BE2C (cell line): ENCODE measurements around the gene PDE8B.

Experiments used
- DNase-seq: peaks from one replicate; pipeline ENCODE4 v3.0.0-alpha.2; 2020
- H3K27me3 ChIP-seq: fragments of 250-450 bp; sonication (Bioruptor Pico); 2 replicates; pipeline ENCODE4 v1.5.1; 2020; ENCODE audit warnings: mild to moderate bottlenecking
- H3K36me3 ChIP-seq: fragments of 250-450 bp; sonication (Bioruptor Pico); 2 replicates; pipeline ENCODE4 v1.5.1; 2020; ENCODE audit warnings: mild to moderate bottlenecking
- H3K4me1 ChIP-seq: fragments of 250-450 bp; sonication (Bioruptor Pico); 2 replicates; pipeline ENCODE4 v1.5.1; 2020
- H3K4me3 ChIP-seq: 2 replicates; pipeline ENCODE4 v1.5.1; 2011; ENCODE audit warnings: low read depth, low read length
- H3K9me3 ChIP-seq: fragments of 250-450 bp; sonication (Bioruptor Pico); 2 replicates; pipeline ENCODE4 v1.5.1; 2020
- CTCF ChIP-seq: IDR thresholded peaks from 2 replicates; pipeline ENCODE4 v1.5.1; 2012; ENCODE audit warnings: mild to moderate bottlenecking, low read depth, low read length

PDE8B gene

DNA sequence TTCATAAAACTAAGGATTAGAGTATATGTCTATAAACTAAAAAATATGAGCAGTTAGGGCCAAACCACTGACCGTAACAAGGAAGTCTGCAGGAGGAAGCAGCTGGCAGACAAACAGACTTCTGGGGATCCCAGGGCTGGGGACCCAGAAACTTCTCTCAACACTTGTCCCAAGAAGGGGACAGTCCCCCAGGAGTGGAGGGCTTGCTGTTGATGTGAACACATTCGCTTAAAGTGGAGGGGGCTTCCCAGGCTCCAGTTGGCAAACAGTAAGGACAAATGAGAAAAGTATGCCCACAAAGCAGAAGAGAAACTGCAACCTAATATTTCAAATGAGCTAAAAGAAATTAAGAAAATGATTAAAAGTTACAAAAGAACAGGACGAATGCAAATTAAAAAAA is 83.7 kb downstream of the PDE8B start:
- no peak overlapping the region for H3K4me3 ChIP-seq

DNA sequence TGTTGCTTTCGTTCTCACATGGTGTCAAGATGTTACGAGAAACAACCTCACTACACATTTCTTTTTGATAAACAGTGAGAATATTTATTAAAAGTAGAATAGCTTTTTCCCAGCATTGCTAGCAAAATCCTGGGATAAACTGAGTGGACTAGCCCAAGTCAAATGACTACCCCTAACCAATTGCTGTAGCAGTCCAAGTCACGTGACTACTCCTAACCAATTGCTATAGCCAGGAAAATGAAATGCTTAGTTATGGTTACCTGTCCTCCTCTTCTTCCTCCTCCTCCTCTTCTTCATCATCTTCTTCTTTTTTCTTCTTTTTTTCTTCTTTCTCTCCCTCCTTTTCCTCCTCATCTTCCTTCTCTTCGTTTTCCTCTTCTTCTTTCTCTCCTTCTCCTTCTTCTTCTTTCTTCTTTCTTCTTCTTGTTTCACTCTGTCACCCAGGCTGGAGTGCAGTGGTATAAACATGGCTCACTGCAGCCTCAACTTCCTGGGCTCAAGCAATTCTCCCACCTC is 85.4 kb downstream of the PDE8B start:
- no peak for TF ChIP-seq CTCF
- H3K4me1 ChIP-seq: no peaks in the 10 kb centered on the region

More for the DNA sequence above, 83.7 kb downstream of the PDE8B start:
- no peak for DNase-seq
- Histone ChIP-seq H3K36me3 (no peaks in the 10 kb centered on the region), H3K9me3 (no peaks in the 10 kb centered on the region), H3K4me1 (no peaks in the 10 kb centered on the region), H3K27me3 (no peaks in the 10 kb centered on the region)
- TF ChIP-seq CTCF: no peak

GRCh38 chr5:77298146-77298545 is 87.7 kb downstream of the PDE8B start:
- H3K9me3 ChIP-seq: no peaks in the 10 kb centered on the region
- TF ChIP-seq CTCF: no peak
- H3K27me3 ChIP-seq: no peaks in the 10 kb centered on the region
- no peak for DNase-seq
- no peak overlapping the region for H3K4me3 ChIP-seq
- no peaks in the 10 kb centered on the region for H3K4me1 ChIP-seq
- H3K36me3 ChIP-seq: no peaks in the 10 kb centered on the region

More for the DNA sequence above, 85.4 kb downstream of the PDE8B start:
- Histone ChIP-seq H3K27me3 (no peaks in the 10 kb centered on the region), H3K4me3 (no peak overlapping the region), H3K9me3 (no peaks in the 10 kb centered on the region), H3K36me3 (no peaks in the 10 kb centered on the region)
- DNase-seq: no peak

DNA sequence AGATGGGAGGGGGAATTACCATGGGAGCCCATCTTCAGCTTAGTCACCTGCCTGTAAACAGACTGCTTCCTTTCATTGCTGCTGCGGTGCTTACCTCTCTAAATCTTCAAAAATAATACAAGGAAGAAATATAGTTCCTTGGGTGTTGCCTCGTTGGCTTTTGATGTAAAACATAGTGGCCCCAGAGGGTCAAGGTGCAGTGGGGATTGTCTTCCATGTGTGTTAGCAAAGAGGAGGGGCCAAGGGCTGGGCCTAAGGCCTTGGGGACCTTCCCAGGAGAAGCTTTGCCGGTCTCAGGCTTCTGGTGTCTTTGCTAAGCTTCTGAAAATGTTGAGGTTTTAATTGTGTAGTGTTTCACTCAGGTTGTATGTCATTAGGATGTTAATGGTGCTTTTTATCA is 90.0 kb downstream of the PDE8B start:
- no peaks in the 10 kb centered on the region for H3K4me1 ChIP-seq
- no peak for DNase-seq
- no peak for TF ChIP-seq CTCF
- no peaks in the 10 kb centered on the region for H3K27me3 ChIP-seq
- no peaks in the 10 kb centered on the region for H3K36me3 ChIP-seq
- no peak overlapping the region for H3K4me3 ChIP-seq
- no peaks in the 10 kb centered on the region for H3K9me3 ChIP-seq

- no peaks in the 10 kb centered on the region for H3K9me3 ChIP-seq
- TF ChIP-seq CTCF: no peak
- H3K36me3 ChIP-seq: no peaks in the 10 kb centered on the region
- no peak overlapping the region for H3K4me3 ChIP-seq
- DNase-seq: no peak
- no peaks in the 10 kb centered on the region for H3K4me1 ChIP-seq
- H3K27me3 ChIP-seq: no peaks in the 10 kb centered on the region
These were observed 91.0 kb downstream of the PDE8B start for GRCh38 chr5:77301447-77301883.

- Histone ChIP-seq H3K9me3 (no peaks in the 10 kb centered on the region), H3K4me1 (no peaks in the 10 kb centered on the region), H3K27me3 (no peaks in the 10 kb centered on the region), H3K36me3 (no peaks in the 10 kb centered on the region), H3K4me3 (no peak overlapping the region)
- DNase-seq: no peak
- no peak for TF ChIP-seq CTCF
These were observed 91.8 kb downstream of the PDE8B start for GRCh38 chr5:77302247-77302646.
